Gastrocnemius medialis (tissue), 4 donors: ENCODE data around the gene CYP2C19.

Source experiments
- POLR2A ChIP-seq, 2 donors: fragments of 450-650 bp; IDR thresholded peaks; one replicate each; pipeline ENCODE4 v1.6.1; 2017; ENCODE audit warnings: antibody characterized with exemption in 2 of 2, mild to moderate bottlenecking in 2 of 2, moderate library complexity in 2 of 2
- TF ChIP-seq, protein P1 (sequence below), 5 experiments: fragments of 450-650 bp in 3 of 5; fragments of 200-600 bp in 2 of 5; sonication (generic) in 2 of 5; IDR thresholded peaks in 4 of 5; conservative IDR thresholded peaks in 1 of 5; 1 replicate in 4 of 5; 2 replicates in 1 of 5; pipeline ENCODE4 v1.5.1; 2016 to 2019; ENCODE audit warnings: antibody characterized with exemption in 5 of 5, mild to moderate bottlenecking in 3 of 5, moderate library complexity in 3 of 5

DNA sequence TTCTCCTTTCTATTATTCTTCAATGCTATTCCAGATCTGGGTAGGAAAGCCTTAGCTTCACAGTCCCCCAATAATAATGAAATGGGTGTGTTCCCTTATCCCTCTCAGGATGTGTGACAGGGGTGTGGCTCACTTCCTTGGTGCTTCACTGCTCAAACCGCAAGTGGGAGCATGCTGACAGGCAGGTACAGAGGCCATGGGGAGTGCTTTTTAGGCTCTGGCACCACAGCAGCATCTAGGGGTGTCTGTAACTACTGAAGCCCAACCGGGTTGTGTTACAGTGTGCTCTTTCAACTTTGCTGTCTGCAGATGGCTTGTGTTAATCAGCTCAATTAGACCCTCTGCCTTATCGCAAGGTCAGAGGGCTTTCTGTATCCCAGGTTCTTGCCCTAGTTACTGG, 96.6 kb downstream of the CYP2C19 start:
- TF ChIP-seq POLR2A (IDR thresholded peaks at IDR 0.05), result no peak
- TF ChIP-seq, protein P1, sequence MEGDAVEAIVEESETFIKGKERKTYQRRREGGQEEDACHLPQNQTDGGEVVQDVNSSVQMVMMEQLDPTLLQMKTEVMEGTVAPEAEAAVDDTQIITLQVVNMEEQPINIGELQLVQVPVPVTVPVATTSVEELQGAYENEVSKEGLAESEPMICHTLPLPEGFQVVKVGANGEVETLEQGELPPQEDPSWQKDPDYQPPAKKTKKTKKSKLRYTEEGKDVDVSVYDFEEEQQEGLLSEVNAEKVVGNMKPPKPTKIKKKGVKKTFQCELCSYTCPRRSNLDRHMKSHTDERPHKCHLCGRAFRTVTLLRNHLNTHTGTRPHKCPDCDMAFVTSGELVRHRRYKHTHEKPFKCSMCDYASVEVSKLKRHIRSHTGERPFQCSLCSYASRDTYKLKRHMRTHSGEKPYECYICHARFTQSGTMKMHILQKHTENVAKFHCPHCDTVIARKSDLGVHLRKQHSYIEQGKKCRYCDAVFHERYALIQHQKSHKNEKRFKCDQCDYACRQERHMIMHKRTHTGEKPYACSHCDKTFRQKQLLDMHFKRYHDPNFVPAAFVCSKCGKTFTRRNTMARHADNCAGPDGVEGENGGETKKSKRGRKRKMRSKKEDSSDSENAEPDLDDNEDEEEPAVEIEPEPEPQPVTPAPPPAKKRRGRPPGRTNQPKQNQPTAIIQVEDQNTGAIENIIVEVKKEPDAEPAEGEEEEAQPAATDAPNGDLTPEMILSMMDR (IDR thresholded peaks at IDR 0.05 in 4 of 5, conservative IDR thresholded peaks at IDR 0.05 in 1 of 5), result no peak
